ENCODE data around the gene MED4. TPM values are rescaled to one million over a fixed set of nuclear protein-coding genes. Genes with fewer than 3 reads are reported as not detected.

The MED4 gene, protein sequence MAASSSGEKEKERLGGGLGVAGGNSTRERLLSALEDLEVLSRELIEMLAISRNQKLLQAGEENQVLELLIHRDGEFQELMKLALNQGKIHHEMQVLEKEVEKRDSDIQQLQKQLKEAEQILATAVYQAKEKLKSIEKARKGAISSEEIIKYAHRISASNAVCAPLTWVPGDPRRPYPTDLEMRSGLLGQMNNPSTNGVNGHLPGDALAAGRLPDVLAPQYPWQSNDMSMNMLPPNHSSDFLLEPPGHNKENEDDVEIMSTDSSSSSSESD
- 43.3 TPM for total RNA-seq
- long read RNA-seq, transcript MED4-201 (7 exons, 2,022 nt): major isoform, 124 of 224 reads
- long read RNA-seq, transcript MED4-202 (7 exons, 931 nt): minor isoform, 71 of 224 reads
- long read RNA-seq, partial matches to known transcripts: 5 of 224 reads
- long read RNA-seq, other reads (novel, unspliced or antisense): 22 of 224 reads

- peak; percentile 99 for DNase-seq (ENCODE audit: low spot score)
Measured at GRCh38 chr13:48094781-48095502, at the start of gene MED4. Gene MED4 (minus strand): TSS chr13:48095104. CDS start chr13:48095078, 26 bp downstream.

GRCh38 chr13:48144413-48145035 is 49.6 kb upstream of the MED4 start:
- no peak for DNase-seq (ENCODE audit: low spot score)

DNA sequence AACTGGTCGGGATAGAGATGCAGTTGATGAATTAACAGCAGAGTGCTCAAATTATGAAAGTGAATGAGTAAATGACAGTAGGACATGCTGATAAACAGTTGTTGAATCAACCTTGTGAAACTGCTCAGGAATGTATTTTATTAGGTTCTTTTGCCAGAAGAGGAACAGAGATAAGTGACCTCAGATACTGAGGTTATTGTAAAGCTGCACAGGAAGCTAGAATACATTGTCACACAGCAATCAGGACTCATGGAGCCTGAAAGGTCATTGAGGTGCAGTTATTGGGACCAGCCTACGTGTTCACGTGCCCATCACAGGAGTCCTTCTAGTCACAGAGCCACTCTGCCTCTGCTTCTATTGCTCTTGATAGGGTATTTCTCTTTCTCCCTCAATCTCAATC is 47.5 kb upstream of the MED4 start:
- DNase-seq (ENCODE audit: low spot score): no peak

DNA sequence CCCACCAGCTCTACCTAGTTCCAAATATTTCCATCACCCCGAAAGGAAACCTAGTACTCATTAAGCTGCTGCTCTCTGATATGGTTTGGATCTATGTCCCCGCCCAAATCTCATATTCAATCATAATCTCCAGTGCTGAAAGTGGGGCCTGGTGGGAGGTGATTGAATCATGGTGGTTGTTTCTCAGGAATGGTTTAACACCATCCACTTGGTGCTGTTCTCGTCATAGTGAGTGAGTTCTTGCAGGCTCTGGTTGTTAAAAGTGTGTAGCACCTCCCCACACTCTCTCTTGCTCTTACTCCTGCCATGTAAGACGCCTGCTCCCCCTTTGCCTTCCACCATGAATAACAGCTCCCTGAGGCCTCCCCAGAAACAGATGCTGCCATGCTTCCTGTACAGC is 43.4 kb upstream of the MED4 start:
- DNase-seq (ENCODE audit: low spot score): no peak

GRCh38 chr13:48132961-48133360 is 38.1 kb upstream of the MED4 start:
- no peak for DNase-seq (ENCODE audit: low spot score)

- DNase-seq (ENCODE audit: low spot score): no peak
Measured at GRCh38 chr13:48131533-48131932, 36.6 kb upstream of the MED4 start.

- DNase-seq (ENCODE audit: low spot score): no peak
Measured at GRCh38 chr13:48126944-48127830, 32.3 kb upstream of the MED4 start.

DNA sequence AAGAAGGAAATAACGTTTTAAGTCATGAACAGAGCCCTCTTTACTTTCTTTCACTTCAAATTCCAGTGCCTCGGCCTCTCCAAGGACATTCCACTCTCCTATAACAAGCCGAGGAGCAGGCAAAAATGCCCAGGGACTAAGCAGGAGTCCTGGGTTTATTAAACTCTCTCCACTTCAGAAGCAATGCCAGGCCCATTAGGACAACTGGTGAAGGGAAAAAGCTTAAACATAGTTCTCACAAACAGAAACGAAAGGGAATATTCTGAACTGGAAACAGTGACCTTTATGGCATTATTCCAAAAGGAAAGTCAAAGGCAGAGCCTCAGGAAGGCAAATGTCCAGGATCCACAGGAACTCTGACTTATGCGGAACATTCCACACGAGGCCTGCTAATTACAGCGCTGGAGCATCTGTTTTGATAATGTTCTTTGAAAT is 30.9 kb upstream of the MED4 start:
- DNase-seq (ENCODE audit: low spot score): no peak

DNA sequence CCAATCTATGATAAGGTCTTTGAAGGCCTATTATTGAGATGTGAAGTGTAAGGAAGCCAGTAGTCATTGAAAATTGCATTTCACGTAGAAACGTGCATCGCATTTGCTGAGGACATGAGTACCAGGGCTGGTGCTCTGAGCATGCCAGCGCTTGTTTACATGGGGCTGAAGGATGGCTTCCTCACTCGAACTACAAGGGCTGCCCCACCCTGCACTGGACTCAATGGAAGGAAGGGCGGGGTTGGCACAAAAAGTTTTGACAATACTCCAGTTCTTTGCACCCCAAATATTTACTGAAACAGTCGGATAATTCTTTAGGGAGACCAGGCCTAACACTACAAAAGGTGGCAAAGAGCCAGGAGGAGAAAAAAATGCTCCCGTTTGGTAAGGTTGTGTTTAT is 28.9 kb upstream of the MED4 start:
- DNase-seq (ENCODE audit: low spot score): no peak

- no peak for DNase-seq (ENCODE audit: low spot score)
Measured at GRCh38 chr13:48121733-48122132, 26.8 kb upstream of the MED4 start.

DNA sequence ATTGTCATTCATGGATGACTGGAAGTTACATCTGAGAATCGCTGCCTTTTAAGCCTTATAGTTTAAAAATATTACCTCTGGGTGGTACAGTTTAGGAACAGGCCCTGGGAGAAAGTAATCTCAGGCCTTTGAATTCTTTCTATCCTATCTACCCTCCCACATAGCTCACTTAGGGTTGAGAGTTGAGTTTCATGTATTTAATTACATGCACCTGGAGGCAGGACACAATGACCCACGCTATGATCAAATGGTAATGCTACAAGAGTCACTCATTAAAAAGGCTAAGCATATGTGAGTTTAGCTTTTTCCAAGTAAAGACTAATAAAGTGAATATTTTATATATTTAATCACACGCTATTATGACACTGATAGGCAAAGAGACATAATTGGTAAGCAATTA is 25.3 kb upstream of the MED4 start:
- DNase-seq (ENCODE audit: low spot score): no peak

DNA sequence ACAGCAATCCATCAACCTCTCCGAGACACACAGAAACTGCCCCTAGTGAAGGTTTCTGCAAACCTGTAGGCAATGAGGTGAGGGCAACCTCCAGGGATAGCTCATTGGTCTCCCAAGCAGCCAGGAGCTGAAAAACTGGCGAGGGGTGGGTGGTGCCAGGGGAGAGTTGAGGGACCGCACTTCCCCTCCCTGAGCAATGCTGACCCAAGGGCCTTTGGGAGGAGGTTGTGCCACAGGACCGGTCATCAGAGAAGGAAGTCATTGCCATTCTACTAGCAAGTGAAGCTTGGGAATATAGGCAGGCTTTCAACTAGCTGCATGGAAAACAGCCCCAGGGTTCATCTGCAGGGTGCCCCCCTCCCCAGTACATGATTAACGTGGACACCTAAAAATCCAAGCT is 23.1 kb upstream of the MED4 start:
- no peak for DNase-seq (ENCODE audit: low spot score)

GRCh38 chr13:48116808-48117207 is 21.9 kb upstream of the MED4 start:
- no peak for DNase-seq (ENCODE audit: low spot score)

- DNase-seq (ENCODE audit: low spot score): no peak
Measured at GRCh38 chr13:48113756-48114130, 18.8 kb upstream of the MED4 start.

DNA sequence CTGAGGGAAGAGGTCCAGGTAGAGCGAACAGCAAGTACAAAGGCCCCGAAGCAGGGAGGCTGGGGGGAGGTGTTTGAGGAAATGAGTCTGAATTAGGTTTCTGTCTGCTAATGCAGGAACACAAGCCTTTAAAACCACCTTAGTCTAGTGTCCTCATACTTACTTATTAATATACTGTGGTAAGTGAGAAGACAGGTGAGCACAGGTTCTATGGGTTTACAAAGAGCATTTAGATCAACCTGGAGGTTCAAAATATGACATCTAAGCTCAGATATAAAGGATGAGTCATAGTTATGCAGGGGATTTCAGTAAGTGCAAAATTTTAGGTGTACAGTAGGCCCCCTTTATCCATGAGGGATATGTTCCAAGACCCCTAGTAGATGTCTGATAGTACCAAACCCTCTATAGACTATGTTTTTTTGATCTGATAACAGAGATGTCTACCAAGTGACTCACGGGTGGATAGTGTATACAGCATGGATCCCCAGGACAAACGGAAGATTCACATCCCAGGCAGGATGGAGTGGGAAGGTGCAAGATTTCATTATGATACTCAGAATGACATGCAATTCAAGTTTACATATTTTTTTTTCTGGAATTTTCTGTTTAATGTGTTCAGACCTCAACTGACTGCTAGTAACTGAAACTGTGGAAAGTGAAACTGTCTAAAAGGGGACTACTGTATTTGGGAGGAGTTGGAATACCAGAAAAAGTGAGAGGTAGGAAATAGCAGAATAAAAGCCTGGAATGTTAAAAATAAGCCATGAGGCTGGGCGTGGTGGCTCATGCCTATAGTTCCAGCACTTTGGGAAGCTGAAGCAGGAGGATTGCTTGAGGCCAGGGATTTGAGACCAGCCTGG is 18.2 kb upstream of the MED4 start:
- no peak for DNase-seq (ENCODE audit: low spot score)

DNA sequence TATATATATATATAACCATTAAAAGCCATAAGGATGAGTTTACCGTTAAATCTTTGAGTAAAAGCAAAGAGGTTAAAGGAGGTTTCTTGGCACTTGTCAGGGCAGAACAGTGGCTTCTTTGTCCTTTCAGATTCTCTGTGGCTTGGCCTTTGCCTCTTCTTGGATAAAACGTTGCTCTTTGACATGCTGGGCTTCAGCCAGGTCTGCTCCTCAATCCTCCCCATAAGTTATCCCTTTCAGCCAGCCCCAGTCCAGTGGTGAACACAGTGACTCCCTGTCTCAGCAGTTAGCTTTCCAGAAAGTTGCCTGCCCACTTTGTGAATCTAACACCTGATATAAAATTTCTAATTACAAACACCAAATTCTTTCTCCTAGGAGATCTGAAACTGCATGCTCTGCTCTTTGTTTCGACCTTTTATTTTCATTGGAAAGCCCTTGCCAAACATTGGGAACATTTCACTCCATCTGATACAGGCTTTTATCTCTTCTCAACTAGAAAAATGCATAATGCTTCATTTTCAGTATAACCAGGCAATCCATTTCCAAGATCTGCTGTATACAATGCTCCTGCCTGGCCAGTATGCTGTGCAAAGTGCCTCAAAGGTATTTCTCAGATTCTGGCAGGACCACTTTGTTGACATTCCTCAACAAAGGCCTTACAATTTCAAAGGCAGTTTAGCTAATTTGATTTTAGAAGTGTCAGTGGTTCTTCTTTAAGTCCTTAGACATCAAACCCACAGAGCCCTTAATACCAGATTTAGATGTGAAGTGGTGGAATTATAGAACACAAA is 16.2 kb upstream of the MED4 start:
- no peak for DNase-seq (ENCODE audit: low spot score)

DNA sequence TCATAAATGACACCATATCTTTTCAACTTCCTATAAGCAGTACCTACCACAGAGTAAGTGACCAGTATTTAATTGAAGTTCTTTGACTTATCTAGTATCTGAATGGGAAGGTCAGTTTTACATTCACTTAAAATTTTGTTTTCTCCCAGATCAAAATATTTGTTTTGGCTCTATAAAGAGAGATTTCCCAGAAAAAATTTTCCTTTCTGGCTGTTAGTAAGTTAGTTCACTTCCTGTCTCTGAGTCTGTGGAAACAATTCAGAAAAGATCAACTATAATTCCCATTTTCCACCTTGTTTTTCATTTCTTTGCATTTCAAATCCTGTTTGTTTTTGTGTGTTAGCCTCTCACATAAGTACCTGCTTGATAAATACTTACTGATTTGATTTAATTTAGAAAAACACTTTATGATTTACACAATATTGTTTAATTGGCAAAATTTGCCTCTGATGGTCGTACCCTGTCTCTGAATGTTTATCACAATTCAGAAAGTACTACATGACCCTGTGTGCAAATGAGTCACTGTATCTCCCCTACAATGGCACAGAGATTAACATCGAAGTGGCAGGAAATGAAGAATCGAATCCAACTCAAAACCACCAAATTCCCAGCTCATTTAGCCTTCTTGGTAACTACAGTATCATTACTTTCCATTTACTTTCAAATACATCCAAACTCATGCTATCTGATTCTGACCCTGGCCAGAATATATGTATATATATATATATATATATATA is 15.4 kb upstream of the MED4 start:
- no peak for DNase-seq (ENCODE audit: low spot score)

GRCh38 chr13:48108106-48108505 is 13.2 kb upstream of the MED4 start:
- DNase-seq (ENCODE audit: low spot score): no peak

- DNase-seq (ENCODE audit: low spot score): no peak
Measured at GRCh38 chr13:48097793-48098192, 2.9 kb upstream of the MED4 start.

Data from mesenteric fat pad (tissue), 1 donor.